Sigmoid colon (tissue), 4 donors: ENCODE results near the gene PLXNA4.

Experiments used
- CTCF ChIP-seq, 4 experiments: fragments of 450-650 bp in 3 of 4; fragments of 200-600 bp in 1 of 4; IDR thresholded peaks; one replicate each; pipeline ENCODE4 v1.5.1; 2016 to 2019; ENCODE audit warnings: antibody characterized with exemption in 4 of 4, mild to moderate bottlenecking in 3 of 4, moderate library complexity in 2 of 4
- EP300 ChIP-seq, 4 donors: sonication (generic); formaldehyde crosslinking; IDR thresholded peaks; one replicate each; pipeline ENCODE4 v1.6.1; 2017; ENCODE audit warnings: antibody characterized with exemption in 4 of 4
- POLR2A ChIP-seq, 2 donors: fragments of 450-650 bp; IDR thresholded peaks; one replicate each; pipeline ENCODE4 v1.6.1; 2016; ENCODE audit warnings: antibody characterized with exemption in 2 of 2, mild to moderate bottlenecking in 2 of 2, moderate library complexity in 2 of 2

GRCh38 chr7:132456418-132456817, 119.9 kb downstream of the PLXNA4 start:
- TF ChIP-seq CTCF (IDR thresholded peaks at IDR 0.05) (no peak), POLR2A (IDR thresholded peaks at IDR 0.05) (no peak), EP300 (IDR thresholded peaks at IDR 0.05) (no peak)
